ENCODE data around the gene PGM5.

The PGM5 gene

DNA sequence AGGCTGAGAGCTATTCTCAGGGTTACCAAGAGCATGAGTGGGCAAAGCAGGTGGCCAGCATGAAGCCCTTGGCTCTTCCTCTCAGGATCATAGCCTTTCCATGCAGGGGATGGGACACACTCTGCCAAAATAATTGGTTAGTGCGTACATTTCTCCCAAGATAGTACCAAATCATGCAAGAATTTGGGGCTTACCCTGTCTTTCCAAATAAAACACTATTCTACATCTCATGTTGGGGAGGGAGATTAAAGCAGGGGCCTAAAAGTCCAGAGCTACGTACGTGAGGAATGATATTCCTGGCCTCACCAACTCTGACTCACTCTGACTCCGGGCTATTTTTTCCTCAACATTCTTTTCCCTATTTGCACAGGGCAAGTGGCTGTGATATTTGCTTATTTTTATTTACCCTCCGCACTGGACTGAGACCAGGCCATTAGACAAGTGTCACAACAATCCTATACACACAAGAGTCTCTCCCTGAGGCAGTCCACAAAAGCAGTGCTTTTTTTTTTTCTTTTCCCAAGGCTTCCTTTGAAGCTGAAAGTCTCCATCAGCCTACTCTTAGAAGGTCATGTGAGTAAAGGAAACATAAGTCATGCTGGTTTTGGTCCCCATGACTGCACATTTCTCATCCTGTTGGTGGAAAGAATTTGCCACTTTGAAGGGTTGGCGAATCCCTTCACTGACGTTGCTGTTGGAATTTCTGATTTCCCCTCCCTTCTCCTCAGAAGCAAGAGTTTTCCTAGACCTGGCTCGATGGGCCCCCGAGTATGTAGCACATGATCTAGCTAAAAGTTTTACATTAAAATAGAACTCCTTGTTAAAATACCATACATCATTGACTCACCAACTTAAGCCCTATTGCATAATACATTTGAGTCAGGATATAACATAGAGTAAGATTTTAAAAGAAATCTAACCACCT is 144.3 kb downstream of the PGM5 start:
- no peak for DNase-seq

DNA sequence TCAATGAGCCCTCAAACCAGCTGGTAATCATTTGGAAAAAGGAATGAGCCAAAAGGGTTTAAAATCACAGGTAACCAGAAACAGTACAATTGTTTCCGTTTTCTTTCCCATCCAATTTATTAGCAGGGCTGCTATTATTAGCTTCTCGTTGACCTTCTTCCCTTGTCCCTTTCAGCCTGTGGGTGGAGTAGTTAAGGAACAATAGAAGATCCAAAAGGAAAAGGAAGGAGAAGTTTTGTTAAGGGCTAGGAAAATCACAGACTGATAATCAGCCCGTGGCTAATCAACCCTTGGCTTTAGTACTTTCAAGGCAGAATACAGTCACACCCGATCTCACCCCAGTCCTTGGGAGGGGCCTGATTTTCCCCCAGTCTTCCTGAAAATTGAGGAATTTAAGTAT is 145.9 kb downstream of the PGM5 start:
- DNase-seq: no peak

DNA sequence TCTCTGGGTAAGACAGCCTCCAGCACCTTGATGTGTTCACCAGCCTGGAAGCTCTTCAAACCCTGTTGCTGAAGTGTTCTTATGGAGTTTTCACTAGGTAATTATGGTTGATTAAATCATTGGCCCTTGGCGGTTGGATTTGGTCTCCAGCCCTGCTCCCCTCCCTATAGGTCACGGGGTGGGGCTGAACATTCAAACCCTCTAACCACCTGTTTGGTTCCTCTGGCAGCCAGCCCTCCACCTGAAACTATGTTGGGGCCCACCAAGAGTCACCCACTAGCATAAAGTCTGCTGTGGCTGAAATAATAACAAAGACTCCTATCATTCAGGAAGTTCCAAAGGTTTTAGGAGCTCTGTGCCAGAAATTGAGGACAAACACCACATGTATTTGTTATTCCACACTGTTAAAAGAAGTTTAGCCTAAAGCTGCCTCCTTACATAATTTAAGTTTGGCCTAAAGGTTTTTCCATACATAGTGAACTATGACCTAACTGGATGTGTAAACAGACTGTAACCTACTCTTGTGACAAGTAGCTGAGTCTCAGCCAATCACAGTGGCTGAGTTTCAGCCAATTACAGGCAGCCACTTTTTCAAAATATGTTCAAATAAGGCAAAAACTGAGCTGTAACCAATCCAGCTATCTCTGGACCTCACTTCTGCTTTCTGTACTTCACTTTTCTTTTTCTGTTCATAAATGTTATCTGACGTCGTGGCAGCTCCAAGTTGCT is 149.4 kb downstream of the PGM5 start:
- DNase-seq: no peak

DNA sequence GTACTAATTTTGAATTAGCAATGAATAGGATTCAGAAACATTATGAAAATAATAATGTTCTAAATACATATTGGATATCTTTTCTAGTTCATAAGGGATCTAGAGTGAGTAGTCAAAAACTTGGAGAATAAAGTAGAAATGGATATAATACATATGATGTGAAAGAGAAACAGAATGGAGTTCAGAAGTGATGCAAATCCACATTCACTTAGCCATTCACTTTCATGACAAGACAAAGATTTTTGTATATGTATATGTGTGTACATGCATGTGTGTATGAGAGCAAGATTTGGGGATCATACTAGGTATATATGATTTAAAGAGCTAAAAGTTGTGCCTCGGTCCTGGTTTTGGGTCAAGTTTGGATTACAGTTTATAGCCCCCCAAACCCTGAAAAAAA is 150.1 kb downstream of the PGM5 start:
- no peak for DNase-seq

DNA sequence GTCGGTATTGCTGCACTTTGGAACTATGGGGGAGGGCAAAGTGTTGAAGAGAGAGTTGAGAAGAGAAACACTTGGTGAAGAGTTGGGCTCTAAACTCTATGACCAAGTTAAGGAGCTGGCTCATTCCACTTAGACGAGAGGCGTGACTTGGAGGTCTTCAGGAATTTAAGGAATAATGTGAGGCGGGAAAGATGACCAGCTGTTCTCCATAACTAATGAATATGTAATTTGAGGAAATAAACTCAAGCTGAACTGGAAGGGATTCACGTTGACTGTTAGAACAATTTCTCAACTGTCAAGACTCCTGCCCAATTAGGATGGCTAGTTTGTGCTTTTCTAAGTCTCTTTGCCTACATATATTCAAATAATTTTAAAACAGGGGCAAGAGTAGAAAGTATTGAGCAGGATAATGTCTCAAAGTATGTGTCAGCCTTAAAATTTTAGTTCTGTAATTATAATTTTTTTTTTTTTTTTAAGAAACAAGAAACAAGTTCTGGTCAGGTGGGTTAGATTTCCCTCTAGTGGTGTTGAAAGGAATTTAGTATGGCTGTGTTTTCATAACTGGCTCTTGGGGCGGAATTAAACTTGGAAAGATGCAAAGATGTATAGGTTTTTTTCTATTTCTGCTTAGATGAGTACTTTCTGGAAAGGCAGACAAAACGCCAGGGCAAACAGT is 150.9 kb downstream of the PGM5 start:
- no peak for DNase-seq

DNA sequence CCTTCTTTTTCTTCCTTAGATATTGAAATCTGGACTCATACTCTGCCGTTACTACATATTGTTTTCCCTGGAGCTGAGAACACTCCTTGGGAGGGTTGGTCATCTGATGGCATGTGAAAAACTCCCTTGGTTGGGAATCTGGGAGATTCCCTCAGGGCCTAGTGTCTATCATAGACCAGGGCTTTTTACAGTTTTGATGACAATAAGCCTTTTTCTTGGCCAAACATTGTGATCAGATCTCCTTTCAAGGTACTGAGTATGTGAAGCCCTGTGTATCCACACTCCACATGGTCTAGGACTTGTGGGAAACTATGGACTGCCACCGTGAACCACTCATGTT is 151.4 kb downstream of the PGM5 start:
- no peak for DNase-seq

DNA sequence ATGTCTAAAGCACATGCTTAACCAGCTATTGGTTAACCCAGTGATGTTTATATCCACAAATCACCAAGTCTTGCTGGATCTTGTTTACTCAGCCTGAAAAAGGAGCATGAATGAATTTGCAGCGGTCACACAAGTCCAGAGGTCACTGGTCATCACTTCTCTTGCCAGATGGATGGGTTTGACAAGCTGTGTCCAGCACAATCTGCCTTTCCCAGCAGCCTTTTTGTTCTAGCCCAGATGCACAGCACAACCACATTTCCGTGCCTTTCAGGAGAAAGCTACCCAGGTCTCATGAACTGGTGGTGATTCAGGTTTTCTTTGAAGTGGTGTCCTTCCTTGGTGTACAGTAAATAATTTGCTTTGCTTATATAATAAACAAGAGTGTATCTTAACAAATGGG is 152.1 kb downstream of the PGM5 start:
- DNase-seq: no peak

DNA sequence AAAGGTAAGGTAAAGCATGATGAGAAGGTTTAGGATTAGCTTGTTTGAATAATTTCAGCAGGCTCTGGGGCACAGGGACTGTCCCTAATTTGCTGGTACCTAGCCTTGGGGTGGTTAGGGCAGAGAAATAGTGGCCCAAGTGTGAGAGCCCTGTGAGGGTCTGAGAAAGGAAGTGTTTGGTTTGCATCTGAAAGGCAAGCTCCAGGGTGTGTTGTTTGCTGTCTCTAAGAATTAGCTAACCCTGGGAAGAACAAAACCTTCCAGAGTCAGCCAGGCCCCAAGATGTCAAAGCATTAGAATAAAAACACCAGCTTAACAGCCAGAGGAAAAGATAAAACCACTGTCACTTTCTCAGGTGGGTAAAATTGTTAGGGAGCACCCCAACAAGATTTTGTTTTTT is 153.3 kb downstream of the PGM5 start:
- DNase-seq: no peak

DNA sequence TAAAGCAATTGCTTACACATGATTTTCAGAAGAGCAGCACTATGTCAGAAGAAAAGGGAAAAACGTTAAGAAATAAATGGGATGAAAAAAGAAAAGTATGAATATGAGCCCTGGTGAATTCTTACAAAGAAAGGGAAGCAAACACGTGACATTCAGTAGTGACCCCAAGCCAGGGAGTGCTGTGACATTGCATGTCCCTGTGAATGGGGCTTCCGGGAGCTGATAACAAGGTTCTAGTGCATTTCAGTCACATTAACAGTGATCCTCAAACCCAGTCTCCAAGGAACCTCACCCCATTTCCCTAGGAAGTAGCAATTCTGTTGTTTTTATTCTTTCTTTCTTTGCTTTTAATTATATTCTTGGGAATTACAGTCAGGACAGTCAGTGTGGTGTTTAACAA is 157.0 kb downstream of the PGM5 start:
- no peak for DNase-seq

DNA sequence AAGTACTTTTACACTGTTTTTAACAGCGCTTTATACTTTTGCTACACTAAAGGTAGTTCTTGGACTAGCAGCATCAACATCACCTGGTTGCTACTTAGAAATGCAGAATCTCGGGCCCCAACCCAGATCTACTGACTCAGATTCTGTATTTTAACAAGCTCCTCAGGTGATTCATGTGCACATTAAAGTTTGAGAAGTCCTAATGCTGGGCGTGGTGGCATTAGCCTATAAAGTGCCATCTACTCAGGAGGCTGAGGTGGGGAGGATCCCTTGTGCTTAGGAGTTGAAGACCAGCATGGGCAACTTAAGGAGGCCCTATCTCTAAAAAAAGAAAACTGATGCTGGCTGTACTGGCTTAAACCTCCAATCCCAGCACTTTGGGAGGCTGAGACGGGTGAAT is 157.6 kb downstream of the PGM5 start:
- DNase-seq: no peak

DNA sequence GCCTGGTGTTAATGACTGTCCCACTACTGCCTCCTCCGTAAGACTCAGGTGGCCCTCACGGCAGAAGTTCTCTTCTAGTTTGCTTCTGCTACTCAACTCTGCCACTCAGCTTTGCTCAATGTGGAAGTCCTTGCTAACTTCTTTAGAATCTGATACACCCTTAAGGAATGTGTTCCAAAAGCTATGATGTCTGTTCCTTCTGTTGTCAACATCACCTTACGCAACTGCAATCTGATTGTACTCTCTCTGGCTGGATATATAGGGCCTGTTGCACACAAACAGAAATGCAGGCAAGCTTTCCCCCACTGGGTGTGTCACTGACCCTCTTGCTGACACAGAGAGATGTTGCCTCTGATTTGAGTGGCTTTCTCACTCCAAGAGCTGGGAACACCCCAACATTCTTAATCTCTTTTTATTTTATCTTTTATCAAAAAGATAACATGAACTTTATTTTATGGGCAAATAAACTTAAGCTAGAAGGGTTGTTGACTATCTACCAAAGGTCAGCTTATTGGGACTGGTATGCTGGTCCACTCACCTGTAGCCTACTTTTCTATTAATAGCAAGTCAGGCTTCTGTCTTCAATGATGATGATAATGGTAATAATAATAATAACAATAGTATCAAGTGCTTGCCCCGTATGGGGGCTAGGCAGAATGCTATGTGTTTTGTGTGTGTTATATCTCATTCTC is 159.1 kb downstream of the PGM5 start:
- DNase-seq: no peak

DNA sequence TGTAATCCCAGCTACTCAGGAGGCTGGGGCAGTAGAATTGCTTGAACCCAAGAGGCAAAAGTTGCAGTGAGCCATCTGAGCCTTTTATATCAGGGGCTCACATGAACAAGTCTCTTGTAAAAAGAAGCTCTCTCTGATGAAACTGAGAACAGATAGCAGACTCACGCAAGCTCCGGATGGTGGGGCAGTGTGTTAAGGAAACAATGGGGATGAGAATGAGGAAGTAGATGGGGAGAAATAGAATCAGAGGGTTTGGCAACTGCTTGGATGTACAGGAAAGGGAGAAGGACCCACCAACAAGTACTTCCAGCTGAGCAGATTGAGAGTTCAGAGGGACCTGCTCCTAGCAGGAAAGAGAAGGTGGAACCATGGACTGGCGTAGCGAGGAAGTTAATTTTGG is 165.7 kb downstream of the PGM5 start:
- DNase-seq: peak; percentile 52

DNA sequence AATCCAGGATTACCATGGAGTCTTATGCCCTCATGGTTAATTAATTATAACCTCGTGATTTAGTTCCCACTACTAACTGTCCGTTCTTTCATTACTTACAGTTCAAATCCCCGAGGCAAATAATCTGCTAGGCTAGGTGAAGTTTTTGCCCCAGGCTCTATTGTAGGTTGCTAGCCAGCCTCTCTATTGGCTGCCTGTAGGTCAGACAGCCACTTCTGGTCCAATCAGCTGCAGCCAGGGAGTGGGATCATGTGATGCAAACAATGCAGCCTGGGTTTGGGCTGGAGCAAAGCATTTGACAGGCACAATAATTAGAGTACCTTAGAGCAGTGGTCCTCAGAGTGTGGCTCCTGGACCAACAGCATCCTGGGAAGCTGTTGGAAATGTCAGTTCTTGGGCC is 166.5 kb downstream of the PGM5 start:
- no peak for DNase-seq

DNA sequence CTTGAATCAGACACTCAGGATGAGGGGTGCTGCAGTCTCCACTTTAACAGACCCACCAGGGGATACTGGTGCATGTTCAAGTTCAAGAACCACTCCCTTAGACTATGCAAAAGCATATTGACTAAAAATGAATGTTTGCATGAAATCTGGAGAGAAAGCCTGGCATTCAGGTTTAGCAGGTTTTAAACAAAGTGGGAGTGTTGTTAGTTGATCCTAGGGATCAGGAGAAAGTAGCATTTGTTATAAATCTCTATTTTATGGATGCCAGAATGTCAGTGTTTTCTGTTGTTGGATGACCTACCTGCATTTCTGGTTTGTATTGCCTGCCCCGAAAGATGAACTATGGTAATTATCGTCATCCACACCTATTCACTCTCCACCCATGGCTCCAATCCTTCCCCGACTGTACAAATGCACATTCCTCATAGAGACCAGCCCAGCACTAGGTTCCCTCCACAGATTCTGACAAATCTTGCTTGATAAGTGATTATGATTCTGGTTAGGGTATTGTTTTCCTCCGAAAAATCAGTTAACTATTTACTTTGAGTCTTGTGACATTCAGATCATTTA is 167.0 kb downstream of the PGM5 start:
- DNase-seq: no peak

DNA sequence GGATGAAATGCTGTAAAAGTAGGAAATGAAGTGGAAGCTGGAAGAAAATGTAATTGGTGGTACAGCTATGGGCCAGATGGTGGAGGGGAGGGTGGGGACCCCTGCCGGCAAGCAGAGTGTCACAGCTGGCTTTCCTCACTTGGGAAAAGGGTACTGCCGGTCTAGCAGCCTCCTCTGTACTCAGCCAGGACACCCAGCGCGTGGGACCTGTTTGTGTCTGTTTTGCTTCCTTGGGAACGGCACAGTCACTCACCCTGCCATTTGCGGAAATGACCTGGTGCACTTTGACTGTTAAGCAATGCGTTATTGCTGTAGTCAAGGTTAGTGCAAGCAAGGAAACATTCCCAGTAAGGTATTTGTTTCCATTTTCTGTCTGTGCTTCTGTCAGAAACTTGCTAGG is 174.2 kb downstream of the PGM5 start:
- DNase-seq: no peak

DNA sequence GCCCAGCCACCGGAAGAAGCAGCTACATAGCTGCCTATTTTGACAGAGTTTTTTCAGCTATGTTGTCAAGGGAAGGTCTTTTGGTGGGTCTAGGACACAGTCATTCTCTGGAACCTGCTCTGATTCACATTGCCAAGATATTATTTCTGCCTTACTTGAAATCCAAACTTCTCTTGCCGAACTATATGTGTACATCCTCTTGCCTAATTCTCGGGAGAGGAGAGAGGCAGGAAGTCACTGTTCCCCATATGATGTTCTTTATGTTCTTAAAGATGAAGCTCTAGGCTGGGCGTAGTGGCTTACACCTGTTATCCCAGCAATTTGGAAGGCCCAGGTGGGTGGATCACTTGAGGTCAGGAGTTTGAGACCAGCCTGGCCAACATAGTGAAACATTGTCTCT is 175.7 kb downstream of the PGM5 start:
- no peak for DNase-seq

DNA sequence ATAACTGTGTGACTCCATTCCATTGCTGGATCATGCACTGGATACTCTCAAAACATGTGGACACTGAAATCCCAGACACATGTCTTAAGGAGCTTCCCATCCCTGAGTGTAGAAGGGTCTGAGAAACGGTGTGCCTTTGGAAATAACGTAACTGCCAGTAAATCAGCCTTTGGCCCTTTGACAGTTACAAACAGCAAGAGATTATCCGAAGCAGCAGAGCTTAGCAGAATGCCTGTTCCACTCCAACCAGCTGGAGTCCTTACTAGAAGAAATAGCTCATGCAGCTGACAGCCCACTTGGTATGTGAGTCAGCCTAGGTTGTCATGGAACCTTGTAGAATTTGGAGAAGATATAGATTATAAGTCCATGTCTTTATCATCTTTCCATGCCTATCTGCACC is 177.3 kb downstream of the PGM5 start:
- DNase-seq: no peak

DNA sequence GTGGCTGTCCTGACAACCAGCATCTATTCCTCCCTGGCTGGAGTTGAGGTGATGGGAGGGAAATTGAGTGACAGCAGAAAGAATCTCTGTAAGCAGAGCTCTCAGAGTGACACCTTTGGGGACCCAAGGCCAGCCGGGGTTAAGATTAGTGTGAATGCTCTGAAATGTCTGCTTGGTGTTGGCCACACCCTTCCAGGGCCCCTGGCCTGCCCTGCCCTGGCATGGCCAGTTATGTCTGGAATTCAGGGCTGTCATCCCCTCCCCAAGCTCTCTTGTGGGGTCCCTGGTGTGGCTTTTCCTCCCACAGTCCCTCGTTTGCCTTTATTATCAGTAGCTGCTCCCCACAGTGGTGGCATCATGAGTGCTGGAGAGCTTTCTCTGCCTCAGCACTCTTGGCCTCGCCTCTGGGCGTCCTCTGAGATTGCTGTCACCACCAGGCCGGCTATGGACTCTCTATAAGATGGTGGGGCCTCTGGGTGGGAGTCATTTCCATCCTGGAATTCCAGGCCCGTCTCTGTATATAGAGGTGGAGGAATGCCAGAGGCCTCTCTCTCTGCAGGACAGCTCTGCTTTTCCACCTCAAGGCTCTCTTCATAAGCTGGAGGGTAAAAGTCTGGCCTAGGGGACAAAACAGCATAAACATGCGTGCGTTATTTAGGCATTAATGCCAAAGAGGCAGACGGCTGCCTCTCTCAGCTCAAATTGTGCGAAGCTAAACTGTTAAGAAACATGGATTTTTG is 180.6 kb downstream of the PGM5 start:
- no peak for DNase-seq

DNA sequence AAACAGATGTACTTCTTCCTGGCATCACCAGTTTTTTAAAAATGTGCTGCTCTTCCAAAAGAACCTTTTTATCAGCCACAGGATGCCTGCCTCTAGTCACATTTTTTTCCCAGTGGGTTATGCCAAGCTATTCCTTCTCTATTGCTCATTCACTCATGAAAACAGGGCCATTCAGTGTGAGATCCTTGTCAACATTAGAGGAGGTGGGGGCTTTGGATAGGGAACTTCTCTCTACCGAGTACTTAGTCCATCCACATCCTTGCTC is 181.1 kb downstream of the PGM5 start:
- DNase-seq: no peak

DNA sequence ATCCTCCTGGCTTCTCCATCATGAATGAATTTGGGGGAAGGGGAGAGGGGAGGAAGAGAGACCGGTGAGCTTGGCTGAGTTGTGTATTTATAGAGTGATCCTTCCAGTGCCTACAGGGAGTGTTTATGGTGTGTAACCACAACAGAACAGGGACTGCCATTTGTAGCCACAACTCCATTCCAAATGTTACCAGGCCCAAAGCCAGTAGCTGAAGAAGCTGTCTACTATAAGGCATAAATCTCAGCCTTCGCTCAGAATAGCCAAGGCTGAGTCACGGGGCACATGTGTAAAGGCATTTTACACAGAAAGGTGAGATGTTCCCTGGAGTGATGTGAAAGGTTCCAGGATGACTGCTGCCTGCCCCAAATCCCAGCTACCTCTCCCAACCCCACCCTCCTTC is 181.8 kb downstream of the PGM5 start:
- DNase-seq: no peak

DNA sequence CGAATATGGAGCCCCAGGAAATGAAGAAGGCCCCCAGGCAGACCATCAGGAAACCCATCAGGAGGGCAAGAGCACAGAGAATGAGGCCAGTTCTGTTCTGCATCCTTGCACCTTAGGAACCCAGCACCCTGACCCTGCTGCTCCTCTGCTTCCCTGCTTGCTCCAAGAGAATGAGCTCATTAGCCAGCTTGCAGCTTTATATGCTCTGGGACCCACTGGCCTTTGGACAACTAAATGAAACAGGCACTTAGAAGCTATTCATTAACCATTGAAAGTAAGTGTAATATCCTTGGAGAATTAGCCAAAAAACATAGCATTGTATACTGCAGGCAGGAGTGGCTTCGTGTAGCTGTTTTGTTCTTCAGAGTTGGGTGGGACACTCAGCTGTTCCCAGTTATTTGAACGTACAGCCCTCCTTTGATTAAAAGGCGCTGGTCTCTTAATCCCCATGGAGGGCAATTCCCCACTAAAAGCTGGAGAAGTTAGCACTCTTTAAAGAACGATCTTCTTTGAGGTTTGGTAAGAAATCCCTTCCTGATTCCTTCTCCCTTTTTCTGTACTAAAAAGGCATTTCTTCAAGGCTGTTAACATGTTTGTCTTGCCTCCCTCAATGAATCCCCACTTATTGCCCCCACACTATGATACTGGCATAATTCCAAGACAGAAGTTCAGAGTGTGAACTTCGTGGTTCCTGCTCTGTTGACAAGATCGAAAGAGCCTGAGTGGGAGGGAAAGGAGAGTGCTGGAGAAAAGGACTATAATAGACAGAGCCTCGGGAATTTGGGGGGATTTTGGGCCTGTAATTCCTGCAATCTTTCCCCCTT is 184.5 kb downstream of the PGM5 start, which contains the start of gene TMEM252:
TMEM252 (minus strand) TSS at position 172 of the 824 bp plus-strand sequence; CDS start at position 103, 69 bp downstream.
- no peak for DNase-seq

DNA sequence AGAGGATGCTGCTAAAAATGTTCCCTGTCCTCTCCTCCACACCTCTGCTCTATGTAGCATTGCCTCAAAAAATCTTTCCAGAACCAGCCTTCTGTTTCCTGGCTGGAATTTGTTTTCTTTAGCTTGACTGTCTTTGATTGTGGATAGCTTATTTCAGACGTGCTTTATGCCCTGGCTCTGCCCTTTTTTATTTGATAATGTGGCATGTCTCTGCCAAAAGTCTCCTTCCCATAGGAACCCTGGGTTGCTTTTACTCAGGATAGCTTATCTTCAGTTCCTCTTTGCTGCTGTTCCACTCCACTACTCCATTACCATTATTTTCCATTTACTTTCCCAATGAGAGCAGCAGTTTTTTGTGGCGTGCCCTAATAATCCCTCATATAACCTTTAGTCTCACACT is 185.2 kb downstream of the PGM5 start:
- no peak for DNase-seq
